Measurements from ENCODE around the gene MBD3.

Gene MBD3

DNA sequence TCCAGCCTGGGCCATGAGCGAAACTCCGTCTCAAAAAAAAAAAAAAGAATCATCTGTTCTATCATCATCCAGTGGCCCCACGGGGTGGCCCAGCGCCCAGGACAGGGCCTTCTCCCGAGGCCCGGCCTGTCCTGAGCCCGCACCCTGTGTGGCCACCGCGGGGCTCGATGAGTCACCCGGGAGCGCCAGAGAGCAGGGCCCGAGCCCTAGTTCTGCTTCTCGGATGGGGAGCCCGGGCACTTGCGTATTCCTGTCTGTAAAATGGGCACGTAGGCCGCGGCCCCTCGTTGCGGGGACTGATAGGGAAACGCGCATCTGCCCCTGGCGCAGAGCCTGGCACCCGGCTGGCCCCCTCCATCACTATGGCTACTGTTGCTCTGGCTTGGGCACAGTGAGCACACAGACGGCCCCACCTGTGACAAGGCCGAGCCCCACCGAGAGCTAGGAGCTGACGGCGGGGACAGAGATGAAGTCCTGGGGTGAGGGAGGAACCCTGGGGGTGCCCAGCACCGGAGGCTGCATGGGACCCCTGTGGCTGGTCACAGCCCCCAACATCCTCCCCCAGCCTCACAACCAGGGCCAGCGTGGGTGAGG is 33.8 kb upstream of the MBD3 start:
- DNase-seq (ENCODE audit: insufficient read length, low spot score) (no peak), FAIRE-seq (no peak)
- no peak for TF ChIP-seq CTCF (IDR thresholded peaks at IDR 0.05; ENCODE audit: insufficient read depth, missing control alignments)

GRCh38 chr19:1624458-1624857 is 31.8 kb upstream of the MBD3 start:
- DNase-seq (ENCODE audit: insufficient read length, low spot score) (peak; percentile 95), FAIRE-seq (no peak)
- TF ChIP-seq CTCF (IDR thresholded peaks at IDR 0.05; ENCODE audit: insufficient read depth, missing control alignments) = peak; percentile 93

DNA sequence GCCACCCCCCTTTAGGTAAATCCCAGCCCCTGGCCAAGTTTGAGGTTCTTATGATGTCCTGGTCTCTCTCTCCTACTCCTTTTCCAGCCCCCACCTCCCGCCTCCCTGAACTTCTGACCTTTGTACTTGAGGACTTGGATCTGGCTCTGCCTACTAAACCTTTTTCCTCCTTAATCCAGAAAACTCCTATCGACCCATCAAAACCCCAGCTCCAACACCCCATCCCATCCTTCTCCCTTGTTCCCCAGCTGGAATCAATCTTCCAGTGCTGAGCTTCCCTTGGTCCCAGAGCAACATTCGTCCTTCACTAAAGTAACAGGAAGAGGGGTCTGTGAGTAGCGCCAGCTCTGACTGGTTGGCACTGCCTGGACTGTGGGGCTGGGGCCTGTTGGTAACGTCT is 29.9 kb upstream of the MBD3 start:
- FAIRE-seq (no peak), DNase-seq (ENCODE audit: insufficient read length, low spot score) (no peak)
- TF ChIP-seq CTCF (IDR thresholded peaks at IDR 0.05; ENCODE audit: insufficient read depth, missing control alignments) = no peak

GRCh38 chr19:1622007-1622406 is 29.3 kb upstream of the MBD3 start:
- FAIRE-seq (no peak), DNase-seq (ENCODE audit: insufficient read length, low spot score) (no peak)
- no peak for TF ChIP-seq CTCF (IDR thresholded peaks at IDR 0.05; ENCODE audit: insufficient read depth, missing control alignments)

GRCh38 chr19:1621574-1621973 is 28.9 kb upstream of the MBD3 start:
- FAIRE-seq = no peak
- no peak for DNase-seq (ENCODE audit: insufficient read length, low spot score)
- TF ChIP-seq CTCF (IDR thresholded peaks at IDR 0.05; ENCODE audit: insufficient read depth, missing control alignments) = no peak

- FAIRE-seq = no peak
- DNase-seq (ENCODE audit: insufficient read length, low spot score) = no peak
Observed at GRCh38 chr19:1621021-1621420, 28.4 kb upstream of the MBD3 start.

More at GRCh38 chr19:1621021-1621420, 28.4 kb upstream of the MBD3 start:
- TF ChIP-seq CTCF (IDR thresholded peaks at IDR 0.05; ENCODE audit: insufficient read depth, missing control alignments) = no peak

Measured in D721Med (cell line).